Measurements from ENCODE around the gene SYT12.

- TF ChIP-seq CTCF (IDR thresholded peaks at IDR 0.05; ENCODE audit: low read depth, low read length, poor library complexity, severe bottlenecking) (no peak), EZH2phosphoT487 (IDR thresholded peaks at IDR 0.05; ENCODE audit: borderline replicate concordance, low read length) (no peak)
These were observed 34.9 kb upstream of the SYT12 start for GRCh38 chr11:66987924-66988637.
